ENCODE measurements around the gene KLC4.

Gene KLC4

GRCh38 chr6:43059168-43060033 is at the start of gene KLC4, which contains the start of gene MRPL2:
Gene KLC4, plus strand, starts transcription at chr6:43059631. Its CDS starts 1,705 bp downstream, at chr6:43061336.
Gene MRPL2, minus strand, starts transcription at chr6:43059434. Its CDS starts 53 bp downstream, at chr6:43059381.
- peak; percentile 98 for DNase-seq

DNA sequence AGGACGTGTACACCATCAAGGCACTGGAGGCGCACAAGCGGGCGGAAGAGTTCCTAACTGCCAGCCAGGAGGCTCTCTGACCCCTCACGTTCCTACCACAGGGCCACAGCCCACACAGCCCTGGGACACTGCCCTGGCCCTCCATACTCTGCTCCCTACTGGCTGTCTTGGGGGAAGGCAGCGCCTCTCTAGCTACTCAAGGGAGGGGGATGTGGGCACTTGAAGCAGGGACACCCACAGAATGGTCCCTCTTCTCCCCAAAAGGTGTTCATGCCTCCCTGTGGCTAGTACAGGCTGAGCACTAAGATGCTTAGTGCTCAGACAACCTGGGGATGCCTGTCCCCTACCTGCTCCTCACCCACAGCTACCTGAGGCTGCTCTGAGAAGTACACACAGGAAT is 48.2 kb upstream of the KLC4 start:
- DNase-seq: no peak

- DNase-seq: no peak
Measured at GRCh38 chr6:43012364-43012763, 47.1 kb upstream of the KLC4 start.

DNA sequence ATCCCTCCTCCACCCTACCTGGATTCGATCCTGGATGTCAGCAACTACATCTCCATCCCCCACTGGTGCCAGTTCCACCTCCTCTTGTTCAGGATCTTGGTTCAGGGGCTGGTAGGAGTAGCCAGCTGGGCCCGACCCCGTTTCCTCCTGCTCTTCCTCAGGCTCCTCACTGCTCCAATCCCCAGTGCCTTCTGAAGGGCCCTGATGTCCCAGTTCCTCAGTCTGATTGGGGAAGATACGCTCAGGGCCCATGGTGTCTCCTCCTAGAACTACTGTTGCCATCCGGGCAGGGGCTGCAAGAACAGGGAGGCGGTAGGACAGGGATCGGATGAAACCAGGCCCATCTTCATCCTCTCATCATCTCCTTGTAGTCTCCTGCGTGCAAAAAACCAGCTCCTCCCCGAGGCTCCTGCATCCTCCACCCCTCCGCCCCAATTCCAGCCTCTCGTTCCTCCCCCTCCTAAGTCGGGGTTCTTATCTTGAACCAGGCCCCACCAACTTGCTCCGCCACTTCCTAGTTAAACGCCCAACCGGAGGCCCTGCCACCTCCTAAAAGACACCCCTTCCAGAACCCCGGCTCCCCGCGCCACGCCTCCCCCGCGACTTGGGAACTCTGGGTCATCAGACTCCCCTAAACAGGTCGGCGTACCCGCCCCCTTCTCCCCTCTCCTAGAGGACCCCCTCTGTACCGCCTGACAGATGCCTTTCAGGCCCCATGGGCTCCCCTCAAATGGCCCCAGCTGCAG is 46.2 kb upstream of the KLC4 start:
- no peak for DNase-seq

DNA sequence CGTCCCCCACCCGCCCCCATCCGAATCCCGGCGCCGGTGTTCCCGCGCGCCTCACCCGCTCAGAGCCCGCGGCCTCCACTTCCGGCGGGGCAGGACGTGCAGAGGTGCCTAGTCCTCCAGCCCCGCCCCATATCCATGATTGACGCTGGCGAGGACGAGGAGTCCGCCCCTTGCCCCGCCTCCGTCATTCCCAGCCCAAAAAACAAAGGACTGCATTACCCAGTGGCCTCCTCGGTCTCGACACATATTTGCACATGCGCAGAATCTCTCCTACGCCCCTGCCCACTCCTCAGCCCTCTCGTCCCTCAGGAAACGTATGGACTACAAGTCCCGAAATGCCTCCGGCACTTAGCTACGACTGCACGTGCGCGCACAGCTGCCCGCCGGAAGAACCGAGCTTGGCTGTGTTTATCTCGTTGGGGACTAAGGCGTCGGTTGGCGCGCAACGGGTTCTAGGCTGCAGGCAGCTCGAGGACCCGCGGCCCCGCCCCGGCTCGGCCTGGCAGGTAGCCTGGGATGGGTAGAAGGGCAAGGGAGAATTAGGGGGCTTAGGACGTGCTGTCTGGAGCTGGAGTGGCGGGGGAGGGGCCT is 45.5 kb upstream of the KLC4 start, which contains the start of the genes KLHDC3 and MEA1:
TSS of gene KLHDC3 (plus strand) at position 407 of the 591 bp plus-strand sequence. CDS start 2,944 bp downstream, outside the sequence.
TSS of gene MEA1 (minus strand) at position 104 of the 591 bp plus-strand sequence. CDS start 133 bp downstream, outside the sequence.
- DNase-seq: peak; percentile 99

DNA sequence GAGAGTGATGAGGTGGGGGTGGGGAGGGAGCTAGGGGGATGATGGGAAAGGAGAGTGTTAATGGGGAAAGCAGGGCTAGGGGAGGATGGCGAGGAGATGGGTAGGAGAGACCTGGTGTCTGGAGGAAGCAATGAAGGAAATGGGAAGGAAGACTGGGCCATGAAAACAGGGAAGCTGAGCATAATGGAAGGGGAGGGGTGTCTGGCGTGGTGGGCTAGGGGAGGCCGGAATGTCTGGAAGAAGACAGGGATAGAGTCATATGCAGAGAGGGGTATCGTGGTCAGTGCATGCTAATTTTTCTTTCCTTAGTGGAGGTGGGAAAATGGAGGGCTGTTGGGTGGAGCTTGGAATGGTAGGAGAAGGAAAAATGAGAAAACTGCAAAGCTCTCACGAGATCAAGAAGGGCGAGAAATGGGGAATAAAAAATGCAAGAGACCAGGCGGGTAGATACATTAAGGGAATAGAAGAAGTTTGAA is 45.0 kb upstream of the KLC4 start:
- no peak for DNase-seq

- DNase-seq: no peak
Measured at GRCh38 chr6:43016176-43016942, 43.1 kb upstream of the KLC4 start.

DNA sequence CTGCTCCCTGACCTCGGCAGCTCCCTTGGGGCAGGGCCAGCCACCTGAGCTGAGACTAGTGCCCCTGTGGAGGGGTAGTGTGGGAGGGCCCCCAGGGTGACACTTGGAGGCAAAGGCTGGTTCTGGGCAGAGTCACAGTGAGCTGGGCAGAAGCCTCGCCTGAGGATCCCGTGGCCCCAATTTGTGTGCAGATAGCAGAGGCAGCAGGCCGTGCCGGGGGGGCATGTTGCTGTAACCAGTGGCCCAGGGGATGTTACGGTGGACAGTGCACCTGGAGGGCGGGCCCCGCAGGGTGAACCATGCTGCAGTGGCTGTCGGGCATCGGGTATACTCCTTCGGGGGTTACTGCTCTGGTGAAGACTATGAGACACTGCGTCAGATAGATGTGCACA is 42.5 kb upstream of the KLC4 start:
- DNase-seq: no peak

DNA sequence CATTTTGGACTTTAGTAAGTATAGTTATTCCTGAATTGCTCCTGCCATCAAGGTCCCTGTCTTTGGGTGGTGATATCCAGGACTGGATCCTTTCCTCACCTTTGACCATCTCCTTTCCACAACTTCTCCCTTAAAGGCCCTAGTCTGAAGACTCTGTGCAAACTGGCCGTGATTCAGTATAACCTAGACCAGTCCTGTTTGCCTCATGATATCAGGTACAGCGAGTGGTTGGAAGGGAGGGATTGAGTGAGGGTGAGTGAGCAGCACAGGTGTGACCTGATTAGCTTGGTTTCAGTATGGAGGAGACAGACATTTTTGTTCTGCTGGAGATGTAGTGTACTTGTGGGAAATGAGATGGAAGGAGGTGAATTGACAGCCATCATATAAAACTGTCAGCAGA is 40.3 kb upstream of the KLC4 start:
- no peak for DNase-seq

GRCh38 chr6:43020052-43020705 is 39.3 kb upstream of the KLC4 start:
- DNase-seq: no peak

DNA sequence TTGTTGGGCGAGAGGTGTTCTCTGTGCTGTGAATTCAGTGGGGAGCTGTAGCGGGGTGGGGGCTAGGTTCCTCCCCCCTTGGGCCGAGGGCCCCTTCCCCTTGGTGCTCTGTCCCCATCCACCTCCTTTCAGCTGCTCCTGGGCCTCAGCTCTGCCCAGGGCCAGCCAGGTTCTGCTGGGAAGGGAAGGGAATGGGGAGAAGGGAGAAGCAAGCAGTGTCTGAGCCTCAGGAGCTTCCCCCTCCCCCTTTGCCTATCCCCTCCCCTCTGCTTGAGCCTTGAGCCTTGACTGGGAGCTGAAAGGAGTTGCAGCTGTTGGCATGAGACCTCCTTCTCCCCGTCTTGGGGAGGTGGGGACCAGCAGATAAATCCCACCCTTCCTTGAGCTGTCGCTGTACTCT is 38.6 kb upstream of the KLC4 start:
- no peak for DNase-seq

- peak; percentile 61 to 64 for DNase-seq
Measured at GRCh38 chr6:43021270-43022047, 38.0 kb upstream of the KLC4 start, which contains the start of gene RRP36. Gene RRP36, plus strand, starts transcription at chr6:43021623. Its CDS starts 32 bp downstream, at chr6:43021655.

GRCh38 chr6:43024436-43024835 is 35.0 kb upstream of the KLC4 start:
- no peak for DNase-seq

DNA sequence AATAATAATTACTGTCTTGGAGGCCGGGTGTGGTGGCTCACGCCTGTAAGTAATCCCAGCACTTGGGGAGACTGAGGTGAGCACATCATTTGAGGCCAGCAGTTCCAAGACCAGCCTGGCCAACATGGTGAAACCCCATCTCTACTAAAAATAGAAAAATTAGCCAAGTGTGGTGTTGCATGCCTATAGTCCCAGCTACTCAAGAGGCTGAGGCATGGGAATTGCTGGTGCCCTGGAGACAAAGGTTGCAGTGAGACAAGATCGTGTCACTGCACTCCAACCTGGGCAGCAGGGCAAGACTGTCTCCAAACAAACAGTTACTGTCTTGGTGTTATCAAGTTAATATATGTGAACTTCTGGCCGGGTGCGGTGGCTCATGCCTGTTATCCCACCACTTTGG is 33.1 kb upstream of the KLC4 start:
- DNase-seq: no peak

- no peak for DNase-seq
Measured at GRCh38 chr6:43029120-43029519, 30.3 kb upstream of the KLC4 start.

- DNase-seq: no peak
Measured at GRCh38 chr6:43032326-43032725, 27.1 kb upstream of the KLC4 start.

DNA sequence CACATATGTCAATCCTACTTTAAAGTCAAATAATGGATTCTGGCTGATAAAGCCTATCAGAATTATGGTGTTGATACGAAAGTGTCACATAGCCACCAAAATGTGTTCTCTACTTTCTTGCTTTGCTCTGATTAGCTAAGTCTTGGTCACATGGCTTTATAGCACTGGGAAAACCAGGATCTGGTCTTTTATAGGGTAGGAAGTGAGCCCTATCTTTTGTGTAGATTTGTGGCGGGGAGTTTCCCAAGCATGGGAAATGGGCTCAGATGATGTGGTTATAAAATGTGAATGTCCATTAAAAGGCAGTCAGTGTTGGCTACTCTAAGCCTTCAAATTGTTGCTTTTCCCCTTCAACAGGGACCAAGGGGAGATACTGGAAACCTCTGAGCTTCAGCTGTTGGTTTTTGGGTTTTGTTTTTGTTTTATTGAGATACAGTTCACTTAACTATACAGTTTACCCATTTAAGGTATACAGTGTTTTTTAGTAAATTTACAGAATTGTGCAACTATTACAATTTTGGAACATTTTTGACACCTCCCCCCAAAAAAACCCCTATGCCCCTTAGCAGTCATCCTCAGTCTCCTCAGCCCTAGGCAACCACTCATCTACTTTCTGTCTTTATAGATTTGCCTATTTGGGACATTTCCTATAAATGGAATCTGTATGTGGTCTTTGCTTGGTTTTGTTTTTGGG is 25.8 kb upstream of the KLC4 start:
- no peak for DNase-seq

GRCh38 chr6:43034190-43034525 is 25.3 kb upstream of the KLC4 start:
- no peak for DNase-seq

DNA sequence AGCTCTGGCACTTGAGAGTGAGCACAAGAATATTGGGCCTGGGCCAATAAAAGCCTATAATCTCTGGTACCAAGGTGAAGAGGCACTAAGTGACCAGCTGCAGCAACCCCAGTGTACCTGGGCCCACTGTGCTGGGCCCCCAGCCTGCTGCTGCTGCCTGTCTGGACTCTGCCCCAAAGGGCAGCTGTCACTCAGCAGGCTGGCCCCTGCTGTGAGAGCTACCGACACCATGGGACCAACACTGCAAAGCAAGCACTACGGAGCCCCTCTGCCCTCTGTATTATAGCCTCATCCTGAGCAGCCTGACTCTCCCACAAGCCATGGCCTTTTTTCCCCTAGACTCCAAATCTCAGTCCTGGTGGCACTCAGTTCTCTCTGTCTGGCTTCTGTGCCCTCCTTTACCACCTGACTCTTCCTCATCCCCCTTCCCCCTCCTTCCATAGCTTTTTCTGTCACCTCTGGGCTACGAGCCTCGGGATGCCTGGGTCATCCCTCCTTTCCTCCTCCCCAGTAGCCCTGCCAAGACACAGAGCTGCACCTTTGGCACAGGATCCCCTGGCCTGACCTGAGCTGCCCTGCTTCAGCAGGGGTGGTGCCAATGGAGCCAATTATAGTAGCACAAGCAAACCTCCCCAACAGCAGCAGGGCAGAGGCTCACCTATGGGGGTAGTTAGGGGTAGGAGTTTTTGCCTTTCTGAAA is 23.8 kb upstream of the KLC4 start:
- DNase-seq: no peak

DNA sequence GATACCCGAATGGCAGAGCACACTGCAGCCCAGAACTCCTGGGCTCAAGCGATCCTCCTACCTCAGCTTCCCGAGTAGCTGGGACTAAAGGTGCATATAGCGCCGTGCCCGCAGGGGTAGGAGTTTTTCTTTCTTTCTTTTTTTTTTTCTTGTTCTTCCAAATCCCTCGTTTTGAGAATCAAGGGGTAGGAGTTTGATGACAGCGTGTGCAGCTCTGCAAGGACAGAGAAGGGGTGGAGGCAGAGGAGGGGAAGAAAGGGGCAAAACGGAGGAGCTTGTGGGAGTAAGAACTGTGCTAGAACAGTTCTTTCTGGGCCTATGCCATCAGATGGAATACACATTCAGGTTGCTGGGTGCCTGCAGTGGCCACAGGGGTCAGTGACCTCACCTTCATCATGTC is 22.7 kb upstream of the KLC4 start:
- no peak for DNase-seq

All from NCI-H1930 (cell line).